ENCODE results near the gene PFKFB2. TPM values are rescaled to one million over a fixed set of nuclear protein-coding genes. Genes with fewer than 3 reads are reported as not detected.

The PFKFB2 gene
- polyA plus RNA-seq, 1 donor from 2014 or later, result 2.2 TPM

- Mint-ChIP-seq H3K27me3 (peaks cover 1% of the 10 kb centered on the region), H3K27ac (no peak overlapping the region), H3K4me1 (peaks cover 0 to 2% (median 0%) of the 10 kb centered on the region in 3 donors), H3K36me3 (no peaks in the 10 kb centered on the region), H3K4me3 (no peak overlapping the region), H3K9me3 (no peaks in the 10 kb centered on the region)
Measured at GRCh38 chr1:207102146-207102545, 49.1 kb downstream of the PFKFB2 start.

- Mint-ChIP-seq H3K9me3 (no peaks in the 10 kb centered on the region), H3K4me3 (no peak overlapping the region), H3K36me3 (no peaks in the 10 kb centered on the region), H3K4me1 (peaks cover 0 to under 1% (median 0%) of the 10 kb centered on the region in 3 donors), H3K27ac (no peak overlapping the region), H3K27me3 (peaks cover 3% of the 10 kb centered on the region)
Measured at GRCh38 chr1:207102659-207103058, 49.6 kb downstream of the PFKFB2 start.

DNA sequence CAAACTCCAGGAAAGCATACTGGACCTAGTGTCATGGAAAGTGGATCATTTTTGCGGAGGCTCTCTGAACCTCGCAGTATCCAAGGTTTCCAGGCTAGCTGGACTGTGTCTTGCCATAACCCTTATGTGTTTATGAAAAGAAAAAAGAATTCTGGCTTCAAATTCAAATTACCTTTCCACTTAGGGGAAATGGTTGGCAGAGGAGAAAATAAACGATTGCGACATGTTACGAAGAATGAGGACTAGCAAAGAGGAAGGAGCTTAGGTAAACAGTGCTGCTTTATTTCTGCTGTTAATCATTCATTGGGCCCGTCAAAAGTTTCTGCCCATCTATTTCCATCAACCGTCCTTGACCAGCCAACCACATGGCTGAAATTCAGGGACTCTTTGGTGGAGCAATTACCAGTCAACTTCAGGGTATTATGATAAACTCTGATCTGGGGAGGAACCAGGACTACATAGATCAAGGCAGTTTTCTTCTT lies 50.9 kb downstream of the PFKFB2 start, which contains the start of gene C4BPA:
C4BPA (plus strand) TSS at position 342 of the 482 bp plus-strand sequence. CDS start 8,793 bp downstream, outside the sequence.
- H3K27me3 Mint-ChIP-seq, result peaks cover 7% of the 10 kb centered on the region
- H3K4me3 Mint-ChIP-seq, result peak within 1 kb of the TSS in 1 of 4 donors; percentile 40
- no peaks in the 10 kb centered on the region for H3K4me1 Mint-ChIP-seq
- no peaks in the 10 kb centered on the region for H3K9me3 Mint-ChIP-seq
- H3K27ac Mint-ChIP-seq, result no peak within 1 kb of the TSS
- H3K36me3 Mint-ChIP-seq, result no peaks in the 10 kb centered on the region

DNA sequence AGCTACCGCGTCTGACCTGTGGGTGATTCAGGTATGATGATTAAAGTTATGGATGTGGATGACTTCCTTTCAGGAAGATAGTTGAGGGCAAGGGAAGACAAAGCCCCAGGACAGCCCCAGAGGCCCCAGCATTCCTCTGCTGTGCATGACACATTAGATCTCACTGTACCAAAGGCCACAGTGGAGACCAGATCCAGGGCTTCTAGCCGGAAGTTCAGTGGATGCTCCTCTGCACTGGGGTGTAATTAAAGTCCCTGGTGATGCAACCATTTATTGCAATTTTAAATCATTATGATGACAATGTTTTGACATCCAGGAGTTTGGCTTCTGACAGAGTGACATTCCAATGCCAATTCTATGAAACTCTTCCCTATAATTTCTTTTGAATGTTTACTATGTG lies 55.9 kb downstream of the PFKFB2 start:
- H3K36me3 Mint-ChIP-seq, result peaks cover 2% of the 10 kb centered on the region
- no peaks in the 10 kb centered on the region for H3K9me3 Mint-ChIP-seq
- peaks cover 16% of the 10 kb centered on the region for H3K27me3 Mint-ChIP-seq
- H3K27ac Mint-ChIP-seq, result no peak overlapping the region
- H3K4me1 Mint-ChIP-seq, result no peaks in the 10 kb centered on the region
- H3K4me3 Mint-ChIP-seq, result no peak overlapping the region

- no peak overlapping the region for H3K4me3 Mint-ChIP-seq
- peaks cover 5% of the 10 kb centered on the region for H3K36me3 Mint-ChIP-seq
- peaks cover 14% of the 10 kb centered on the region for H3K27me3 Mint-ChIP-seq
- H3K9me3 Mint-ChIP-seq, result no peaks in the 10 kb centered on the region
- H3K27ac Mint-ChIP-seq, result no peak overlapping the region
- H3K4me1 Mint-ChIP-seq, result no peaks in the 10 kb centered on the region
Measured at GRCh38 chr1:207112616-207113296, 59.7 kb downstream of the PFKFB2 start.

GRCh38 chr1:207115269-207115668 lies 62.2 kb downstream of the PFKFB2 start:
- Mint-ChIP-seq H3K4me1 (no peaks in the 10 kb centered on the region), H3K27me3 (peaks cover 13% of the 10 kb centered on the region), H3K27ac (no peak overlapping the region), H3K4me3 (no peak overlapping the region), H3K9me3 (no peaks in the 10 kb centered on the region), H3K36me3 (peaks cover 5% of the 10 kb centered on the region)

DNA sequence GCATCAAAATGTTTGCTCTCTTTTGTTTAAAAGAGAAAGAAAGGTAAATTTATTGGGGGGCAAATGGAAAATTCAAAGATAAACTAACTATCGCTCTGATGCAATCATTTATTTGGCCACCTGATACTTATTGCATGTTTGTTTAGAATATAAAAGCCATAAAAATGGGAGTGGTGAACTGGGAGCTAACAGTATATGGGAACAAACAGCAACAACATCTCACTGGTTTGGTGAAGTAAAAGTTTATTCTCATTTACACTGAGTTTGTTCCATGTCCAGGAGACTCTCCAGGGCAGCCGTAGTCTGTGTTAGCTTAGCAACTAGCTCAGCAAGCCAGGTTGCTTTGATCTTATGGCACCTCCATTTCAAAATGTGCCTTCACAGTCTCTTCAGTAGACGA lies 71.3 kb downstream of the PFKFB2 start:
- Mint-ChIP-seq H3K4me3 (no peak overlapping the region), H3K4me1 (no peaks in the 10 kb centered on the region), H3K27me3 (peaks cover 5% of the 10 kb centered on the region), H3K36me3 (no peaks in the 10 kb centered on the region), H3K9me3 (peaks cover 5 to 29% (median 18%) of the 10 kb centered on the region in 3 donors), H3K27ac (no peak overlapping the region)

DNA sequence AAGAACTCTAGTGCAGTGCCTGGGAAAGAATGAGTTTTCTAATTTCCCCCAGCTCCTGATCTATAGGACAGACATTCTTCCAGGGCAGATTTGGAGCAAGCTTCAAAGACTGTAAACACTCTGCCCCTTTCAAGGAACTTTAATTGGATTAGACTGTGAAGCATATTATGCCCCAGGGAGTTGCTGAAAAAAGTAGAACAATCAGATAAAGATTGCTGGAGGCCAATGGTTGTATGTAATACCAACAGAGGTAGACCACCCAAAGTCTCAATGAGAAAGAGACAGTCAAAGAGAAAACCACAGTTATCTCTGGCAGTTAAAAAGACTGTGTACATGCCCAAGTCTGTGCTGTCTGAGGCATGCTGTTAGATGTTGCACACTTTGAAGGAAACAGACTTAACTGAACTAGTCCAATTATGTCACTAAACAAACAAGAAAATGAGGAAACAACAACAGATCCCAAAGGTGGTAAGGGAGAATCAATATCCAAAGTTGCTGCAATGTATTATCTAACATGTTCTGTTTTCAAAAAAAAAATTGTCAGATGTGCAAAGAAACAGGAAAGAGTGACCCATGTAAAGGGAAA lies 75.4 kb downstream of the PFKFB2 start:
- H3K36me3 Mint-ChIP-seq, result peaks cover 2% of the 10 kb centered on the region
- H3K27ac Mint-ChIP-seq, result no peak overlapping the region

GRCh38 chr1:207129053-207129452 lies 76.0 kb downstream of the PFKFB2 start:
- Mint-ChIP-seq H3K9me3 (peaks cover 14 to 45% (median 32%) of the 10 kb centered on the region in 3 donors), H3K27me3 (peaks cover 1% of the 10 kb centered on the region), H3K4me1 (no peaks in the 10 kb centered on the region), H3K4me3 (no peak overlapping the region), H3K36me3 (peaks cover 2% of the 10 kb centered on the region), H3K27ac (no peak overlapping the region)

More for the DNA sequence above, 75.4 kb downstream of the PFKFB2 start:
- Mint-ChIP-seq H3K4me1 (no peaks in the 10 kb centered on the region), H3K9me3 (peaks cover 14 to 45% (median 32%) of the 10 kb centered on the region in 3 donors), H3K4me3 (no peak overlapping the region), H3K27me3 (peaks cover 2% of the 10 kb centered on the region)

Other genes starting within 250 kb of the PFKFB2 start
- not detected for gene IL20, start 187.7 kb upstream of the PFKFB2 start, polyA plus RNA-seq
- gene IL24, start 155.8 kb upstream of the PFKFB2 start, polyA plus RNA-seq, result 43.5 TPM
- 1,091 TPM for gene FCMR, start 131.3 kb upstream of the PFKFB2 start, polyA plus RNA-seq
- 0.40 TPM for gene PIGR, start 106.8 kb upstream of the PFKFB2 start, polyA plus RNA-seq
- gene FCAMR, start 82.8 kb upstream of the PFKFB2 start, polyA plus RNA-seq, result not detected
- 0.14 TPM for gene C1orf116, start 20.5 kb upstream of the PFKFB2 start, polyA plus RNA-seq
- 0.98 TPM for gene YOD1, start 2.1 kb upstream of the PFKFB2 start, polyA plus RNA-seq
- gene C4BPB, start 35.6 kb downstream of the PFKFB2 start, polyA plus RNA-seq, result not detected
- not detected for gene C4BPA, start 51.0 kb downstream of the PFKFB2 start, polyA plus RNA-seq

All from IgD-negative memory B cell (primary cell).